Measurements from ENCODE around the gene VPS54. TPM values are rescaled to one million over a fixed set of nuclear protein-coding genes. Genes with fewer than 3 reads are reported as not detected.

Gene VPS54
- total RNA-seq, 1 donor from 2014 or later: 17.5 TPM

- no peak overlapping the region for H3K4me3 ChIP-seq (ENCODE audit: insufficient read depth, low read depth, low read length)
- no peaks in the 10 kb centered on the region for H3K9me3 Mint-ChIP-seq (ENCODE audit: unreplicated experiment)
- no peaks in the 10 kb centered on the region for H3K27me3 ChIP-seq (ENCODE audit: insufficient read depth, low read length)
- H3K9me3 ChIP-seq (ENCODE audit: insufficient read depth, low read depth, low read length): no peaks in the 10 kb centered on the region
- peaks cover 44% of the 10 kb centered on the region for H3K36me3 ChIP-seq (ENCODE audit: insufficient read depth, low read length)
- TF ChIP-seq EZH2 (IDR thresholded peaks at IDR 0.05; ENCODE audit: insufficient read depth, low read length): no peak
- no peak for TF ChIP-seq CTCF (IDR thresholded peaks at IDR 0.05; ENCODE audit: insufficient read depth, low read depth, low read length)
- H3K36me3 Mint-ChIP-seq (ENCODE audit: low read depth, unreplicated experiment): peaks cover 22% of the 10 kb centered on the region
- H4K20me1 ChIP-seq (ENCODE audit: insufficient read depth, low read length): peaks cover 12% of the 10 kb centered on the region
- H3K4me1 Mint-ChIP-seq (ENCODE audit: low read depth, unreplicated experiment): peaks cover 7% of the 10 kb centered on the region
- no peak for DNase-seq (ENCODE audit: low read depth)
- H3K4me1 ChIP-seq (ENCODE audit: insufficient read depth, low read length): no peaks in the 10 kb centered on the region
- no peak overlapping the region for H3K27ac Mint-ChIP-seq (ENCODE audit: unreplicated experiment)
- no peak overlapping the region for H2AFZ ChIP-seq (ENCODE audit: low read depth, low read length)
- FAIRE-seq: no peak
- H3K4me3 Mint-ChIP-seq (ENCODE audit: unreplicated experiment): no peak overlapping the region
- no peak overlapping the region for H3K9ac ChIP-seq (ENCODE audit: low read length)
- H3K27ac ChIP-seq (ENCODE audit: low read depth, low read length): no peak overlapping the region
- no peaks in the 10 kb centered on the region for H3K27me3 Mint-ChIP-seq (ENCODE audit: low read depth, unreplicated experiment)
- H3K79me2 ChIP-seq (ENCODE audit: insufficient read depth, low read length): no peaks in the 10 kb centered on the region
- H3K4me2 ChIP-seq (ENCODE audit: low read length): no peak overlapping the region
Measured at GRCh38 chr2:63886445-63886844, 132.8 kb downstream of the VPS54 start.

- Histone ChIP-seq H3K27me3 (ENCODE audit: insufficient read depth, low read length) (no peaks in the 10 kb centered on the region), H2AFZ (ENCODE audit: low read depth, low read length) (no peak overlapping the region), H3K4me1 (ENCODE audit: insufficient read depth, low read length) (no peaks in the 10 kb centered on the region), H3K36me3 (ENCODE audit: insufficient read depth, low read length) (peaks cover 23% of the 10 kb centered on the region), H3K27ac (ENCODE audit: low read depth, low read length) (no peak overlapping the region), H3K9me3 (ENCODE audit: insufficient read depth, low read depth, low read length) (no peaks in the 10 kb centered on the region), H4K20me1 (ENCODE audit: insufficient read depth, low read length) (peaks cover 11% of the 10 kb centered on the region), H3K9ac (ENCODE audit: low read length) (no peak overlapping the region), H3K4me3 (ENCODE audit: insufficient read depth, low read depth, low read length) (no peak overlapping the region), H3K4me2 (ENCODE audit: low read length) (no peak overlapping the region), H3K79me2 (ENCODE audit: insufficient read depth, low read length) (no peaks in the 10 kb centered on the region)
- TF ChIP-seq CTCF (IDR thresholded peaks at IDR 0.05; ENCODE audit: insufficient read depth, low read depth, low read length): no peak
- TF ChIP-seq EZH2 (IDR thresholded peaks at IDR 0.05; ENCODE audit: insufficient read depth, low read length): no peak
- Mint-ChIP-seq H3K27ac (ENCODE audit: unreplicated experiment) (peak overlapping the region; percentile 59), H3K9me3 (ENCODE audit: unreplicated experiment) (no peaks in the 10 kb centered on the region), H3K4me3 (ENCODE audit: unreplicated experiment) (no peak overlapping the region), H3K4me1 (ENCODE audit: low read depth, unreplicated experiment) (peaks cover 3% of the 10 kb centered on the region), H3K27me3 (ENCODE audit: low read depth, unreplicated experiment) (no peaks in the 10 kb centered on the region), H3K36me3 (ENCODE audit: low read depth, unreplicated experiment) (peaks cover 21% of the 10 kb centered on the region)
- no peak for DNase-seq (ENCODE audit: low read depth)
- no peak for FAIRE-seq
Measured at GRCh38 chr2:63882395-63883105, 136.7 kb downstream of the VPS54 start.

DNA sequence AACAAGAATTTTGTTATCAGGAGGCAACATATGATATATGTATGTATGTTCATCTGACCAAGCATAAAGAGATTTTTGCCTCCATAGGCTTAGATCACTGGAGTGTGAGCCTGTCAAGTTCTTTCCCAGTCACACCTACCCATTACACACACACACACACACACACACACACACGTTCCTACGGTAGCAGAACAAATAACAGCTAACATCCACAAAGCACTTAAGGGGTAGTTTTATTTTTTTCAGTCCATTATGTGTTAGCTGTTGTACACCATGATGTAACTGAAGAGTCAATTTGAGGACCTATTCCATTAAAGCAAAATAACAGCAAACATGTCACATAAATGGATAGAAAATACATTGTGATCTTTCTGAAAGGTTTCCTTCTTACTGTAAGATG lies 138.0 kb downstream of the VPS54 start:
- H3K27ac ChIP-seq (ENCODE audit: low read depth, low read length): no peak overlapping the region
- no peak overlapping the region for H3K4me3 Mint-ChIP-seq (ENCODE audit: unreplicated experiment)
- H3K36me3 Mint-ChIP-seq (ENCODE audit: low read depth, unreplicated experiment): peaks cover 18% of the 10 kb centered on the region
- no peak for TF ChIP-seq CTCF (IDR thresholded peaks at IDR 0.05; ENCODE audit: insufficient read depth, low read depth, low read length)
- TF ChIP-seq EZH2 (IDR thresholded peaks at IDR 0.05; ENCODE audit: insufficient read depth, low read length): no peak
- no peaks in the 10 kb centered on the region for H3K27me3 Mint-ChIP-seq (ENCODE audit: low read depth, unreplicated experiment)
- peaks cover 14% of the 10 kb centered on the region for H3K36me3 ChIP-seq (ENCODE audit: insufficient read depth, low read length)
- H4K20me1 ChIP-seq (ENCODE audit: insufficient read depth, low read length): peaks cover 11% of the 10 kb centered on the region
- no peak overlapping the region for H3K9ac ChIP-seq (ENCODE audit: low read length)
- H3K4me1 Mint-ChIP-seq (ENCODE audit: low read depth, unreplicated experiment): peaks cover 10% of the 10 kb centered on the region
- no peaks in the 10 kb centered on the region for H3K27me3 ChIP-seq (ENCODE audit: insufficient read depth, low read length)
- no peak overlapping the region for H2AFZ ChIP-seq (ENCODE audit: low read depth, low read length)
- no peaks in the 10 kb centered on the region for H3K4me1 ChIP-seq (ENCODE audit: insufficient read depth, low read length)
- H3K4me3 ChIP-seq (ENCODE audit: insufficient read depth, low read depth, low read length): no peak overlapping the region
- no peaks in the 10 kb centered on the region for H3K9me3 ChIP-seq (ENCODE audit: insufficient read depth, low read depth, low read length)
- H3K79me2 ChIP-seq (ENCODE audit: insufficient read depth, low read length): peaks cover under 1% of the 10 kb centered on the region
- DNase-seq (ENCODE audit: low read depth): no peak
- no peak for FAIRE-seq
- no peak overlapping the region for H3K27ac Mint-ChIP-seq (ENCODE audit: unreplicated experiment)
- H3K9me3 Mint-ChIP-seq (ENCODE audit: unreplicated experiment): no peaks in the 10 kb centered on the region
- no peak overlapping the region for H3K4me2 ChIP-seq (ENCODE audit: low read length)

All from astrocyte (in vitro differentiated cells and primary cell).